DOHH2 (cell line): ENCODE data around the gene C4orf33.

Experiments
- H3F3A ChIP-seq: fragments of 200-600 bp; sonication (generic), shearing (Covaris generic); 2 replicates; pipeline ENCODE4 v1.6.0; 2016; ENCODE audit warnings: antibody characterized with exemption, mild to moderate bottlenecking; ENCODE audit not compliant: control insufficient read depth, insufficient read depth
- H3K27ac ChIP-seq: fragments of 200-600 bp; sonication (generic); 2 replicates; pipeline ENCODE4 v1.5.1; 2014; ENCODE audit warnings: low read depth, mild to moderate bottlenecking, low read length, moderate library complexity
- H3K27me3 ChIP-seq: fragments of 200-600 bp; sonication (generic); 2 replicates; pipeline ENCODE4 v1.6.1; 2014; ENCODE audit warnings: mild to moderate bottlenecking, low read length, mixed read lengths; ENCODE audit not compliant: control insufficient read depth
- H3K36me3 ChIP-seq: fragments of 200-600 bp; sonication (generic); 2 replicates; pipeline ENCODE4 v1.6.1; 2014; ENCODE audit warnings: mild to moderate bottlenecking, low read length, moderate library complexity, mixed read lengths; ENCODE audit not compliant: control insufficient read depth
- H3K4me1 ChIP-seq: fragments of 200-600 bp; sonication (generic); 2 replicates; pipeline ENCODE4 v1.6.1; 2014; ENCODE audit warnings: mild to moderate bottlenecking, low read length, mixed read lengths; ENCODE audit not compliant: control insufficient read depth
- H3K4me2 ChIP-seq: fragments of 200-600 bp; sonication (generic); 2 replicates; pipeline ENCODE4 v1.6.0; 2014; ENCODE audit warnings: mild to moderate bottlenecking, low read length, moderate library complexity
- H3K4me3 ChIP-seq: fragments of 200-600 bp; sonication (generic); 2 replicates; pipeline ENCODE4 v1.5.1; 2014; ENCODE audit warnings: mild to moderate bottlenecking, low read length, mixed read lengths
- H3K79me2 ChIP-seq: fragments of 200-600 bp; sonication (generic); 2 replicates; pipeline ENCODE4 v1.6.1; 2014; ENCODE audit warnings: mild to moderate bottlenecking, low read length, mixed read lengths; ENCODE audit not compliant: control insufficient read depth
- H3K9me2 ChIP-seq: fragments of 200-600 bp; sonication (generic); replicated peaks from 2 replicates; pipeline ENCODE4 v1.6.1; 2014; ENCODE audit warnings: mild to moderate bottlenecking, low read length, mixed read lengths; ENCODE audit not compliant: control insufficient read depth
- H3K9me3 ChIP-seq: fragments of 200-600 bp; sonication (generic); 2 replicates; pipeline ENCODE4 v1.6.1; 2014; ENCODE audit warnings: antibody characterized with exemption, low read length, mixed read lengths; ENCODE audit not compliant: control insufficient read depth, insufficient read depth
- H4K20me1 ChIP-seq: fragments of 200-600 bp; sonication (generic); 2 replicates; pipeline ENCODE4 v1.6.0; 2014; ENCODE audit warnings: low read depth, mild to moderate bottlenecking, antibody characterized with exemption, low read length, moderate library complexity; ENCODE audit not compliant: control insufficient read depth, insufficient read depth
- CTCF ChIP-seq: fragments of 200-600 bp; sonication (generic); IDR thresholded peaks from one replicate; pipeline ENCODE4 v1.5.1; 2014; ENCODE audit warnings: antibody characterized with exemption, mild to moderate bottlenecking, low read depth, low read length; ENCODE audit not compliant: poor library complexity, severe bottlenecking
- EZH2phosphoT487 ChIP-seq: fragments of 200-600 bp; sonication (generic); IDR thresholded peaks from 2 replicates; pipeline ENCODE4 v1.6.1; 2017; ENCODE audit warnings: borderline replicate concordance, mild to moderate bottlenecking, antibody characterized with exemption, low read length, moderate library complexity, mixed read lengths

The C4orf33 gene

GRCh38 chr4:129080129-129080528 is 15.8 kb upstream of the C4orf33 start:
- no peak overlapping the region for H3K27ac ChIP-seq
- no peaks in the 10 kb centered on the region for H4K20me1 ChIP-seq
- H3K9me2 ChIP-seq = no peaks in the 10 kb centered on the region
- H3K4me1 ChIP-seq = no peaks in the 10 kb centered on the region
- H3K4me3 ChIP-seq = no peak overlapping the region
- TF ChIP-seq EZH2phosphoT487 (no peak), CTCF (no peak)
- H3F3A ChIP-seq = no peaks in the 10 kb centered on the region
- no peak overlapping the region for H3K4me2 ChIP-seq
- H3K27me3 ChIP-seq = no peaks in the 10 kb centered on the region
- peaks cover 64% of the 10 kb centered on the region for H3K36me3 ChIP-seq
- peaks cover 17% of the 10 kb centered on the region; the same call in 1 of the 2 replicates for H3K9me3 ChIP-seq
- peaks cover 45% of the 10 kb centered on the region for H3K79me2 ChIP-seq

- TF ChIP-seq EZH2phosphoT487 (no peak), CTCF (no peak)
- Histone ChIP-seq H3K36me3 (peaks cover 61% of the 10 kb centered on the region), H3K4me3 (no peak overlapping the region), H4K20me1 (no peaks in the 10 kb centered on the region), H3K4me1 (no peaks in the 10 kb centered on the region), H3K9me3 (peaks cover 25% of the 10 kb centered on the region; the same call in 1 of the 2 replicates), H3K27ac (no peak overlapping the region), H3K9me2 (no peaks in the 10 kb centered on the region), H3F3A (no peaks in the 10 kb centered on the region), H3K79me2 (peaks cover 60% of the 10 kb centered on the region), H3K27me3 (no peaks in the 10 kb centered on the region), H3K4me2 (no peak overlapping the region)
Observed at GRCh38 chr4:129082302-129082701, 13.7 kb upstream of the C4orf33 start.

GRCh38 chr4:129085472-129085871 is 10.5 kb upstream of the C4orf33 start:
- no peaks in the 10 kb centered on the region for H3K27me3 ChIP-seq
- no peak overlapping the region for H3K4me2 ChIP-seq
- no peak overlapping the region for H3K4me3 ChIP-seq
- peaks cover 15% of the 10 kb centered on the region; the same call in 1 of the 2 replicates for H3K9me3 ChIP-seq
- H3K36me3 ChIP-seq = peaks cover 34% of the 10 kb centered on the region
- H4K20me1 ChIP-seq = no peaks in the 10 kb centered on the region
- peaks cover 3% of the 10 kb centered on the region for H3K4me1 ChIP-seq
- H3K79me2 ChIP-seq = peaks cover 83% of the 10 kb centered on the region
- H3K9me2 ChIP-seq = no peaks in the 10 kb centered on the region
- H3K27ac ChIP-seq = no peak overlapping the region
- no peak for TF ChIP-seq EZH2phosphoT487
- no peaks in the 10 kb centered on the region for H3F3A ChIP-seq

DNA sequence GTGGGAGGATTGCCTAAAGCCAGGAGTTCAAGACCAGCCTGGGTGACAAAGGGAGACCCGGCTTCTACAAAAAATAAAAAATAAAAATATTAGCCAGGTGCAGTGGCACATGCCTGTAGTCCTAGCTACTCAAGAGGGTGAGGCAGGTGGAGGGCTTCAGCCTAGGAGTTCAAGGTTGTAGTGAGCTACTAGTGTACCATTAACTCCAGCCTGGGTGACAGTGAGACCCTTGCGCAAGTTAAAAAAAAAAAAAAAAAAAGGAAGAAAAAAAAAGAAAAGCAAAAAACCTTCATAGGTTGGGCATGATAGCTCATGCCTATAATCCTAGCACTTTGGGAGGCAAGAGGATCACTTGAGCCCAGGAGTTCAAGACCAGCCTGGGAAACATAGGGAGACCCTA is 8.4 kb upstream of the C4orf33 start:
- H4K20me1 ChIP-seq = peaks cover 3% of the 10 kb centered on the region; the same call in 1 of the 2 replicates
- H3K4me1 ChIP-seq = peaks cover 19% of the 10 kb centered on the region
- H3K4me2 ChIP-seq = no peak overlapping the region
- H3F3A ChIP-seq = no peaks in the 10 kb centered on the region
- peaks cover 99% of the 10 kb centered on the region for H3K79me2 ChIP-seq
- H3K9me2 ChIP-seq = no peaks in the 10 kb centered on the region
- H3K4me3 ChIP-seq = no peak overlapping the region
- peaks cover 18% of the 10 kb centered on the region for H3K36me3 ChIP-seq
- H3K27ac ChIP-seq = no peak overlapping the region
- no peak for TF ChIP-seq EZH2phosphoT487
- TF ChIP-seq CTCF = no peak
- peaks cover 10% of the 10 kb centered on the region; the same call in 1 of the 2 replicates for H3K9me3 ChIP-seq
- no peaks in the 10 kb centered on the region for H3K27me3 ChIP-seq
